ENCODE results near the gene TBCD. TPM values are rescaled to one million over a fixed set of nuclear protein-coding genes. Genes with fewer than 3 reads are reported as not detected.

TBCD gene
- total and polyA plus RNA-seq, 5 experiments from 2014 or later, result 41.2 to 170 (median 91.9) TPM

DNA sequence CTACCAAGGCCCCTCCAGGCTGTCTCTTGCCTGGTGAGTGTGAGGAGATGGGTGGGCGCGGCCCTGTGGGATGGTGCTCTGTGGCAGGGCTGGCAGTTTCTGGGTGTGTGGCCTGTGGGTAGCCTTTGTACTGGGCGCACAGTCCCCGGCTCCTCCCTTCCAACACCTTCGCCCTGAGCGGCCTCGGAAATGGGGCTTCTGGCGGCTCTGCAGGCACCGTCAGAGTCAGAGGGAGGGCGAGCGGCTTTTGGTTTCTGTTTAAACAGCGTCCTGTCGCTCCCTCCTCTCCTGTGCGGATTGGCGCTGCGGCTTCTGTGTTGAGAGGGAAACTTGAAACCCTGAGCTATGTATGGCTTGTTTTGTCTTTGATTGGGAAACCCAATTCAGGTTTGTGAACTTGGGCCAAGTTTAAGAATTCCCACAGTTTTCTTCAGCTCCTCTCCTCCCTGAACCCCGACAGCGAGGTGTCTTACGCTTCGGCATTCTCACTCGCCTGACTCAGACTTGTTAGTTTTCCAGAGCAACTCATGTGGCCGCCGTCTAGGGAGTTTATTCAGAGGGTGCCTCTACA lies 96.2 kb downstream of the TBCD start:
- H3K36me3 Mint-ChIP-seq, result peaks cover 0 to 8% (median 2%) of the 10 kb centered on the region in 3 donors
- peak in 4 of 10 donors; percentile 27 to 68 (median 33) for DNase-seq
- peaks cover 0 to 2% (median 0%) of the 10 kb centered on the region in 5 donors for H3K27me3 Mint-ChIP-seq
- H3K4me3 Mint-ChIP-seq, result peak overlapping the region; percentile 18 to 74 (median 50)
- peak; percentile 87 to 95 for ATAC-seq
- peak overlapping the region in 8 of 10 donors; percentile 39 to 80 (median 72) for H3K27ac Mint-ChIP-seq
- H3K9me3 Mint-ChIP-seq, result no peaks in the 10 kb centered on the region
- POLR2A ChIA-PET, result no interaction called here
- H3K4me1 Mint-ChIP-seq, result peaks cover 9 to 20% (median 12%) of the 10 kb centered on the region in 4 donors

DNA sequence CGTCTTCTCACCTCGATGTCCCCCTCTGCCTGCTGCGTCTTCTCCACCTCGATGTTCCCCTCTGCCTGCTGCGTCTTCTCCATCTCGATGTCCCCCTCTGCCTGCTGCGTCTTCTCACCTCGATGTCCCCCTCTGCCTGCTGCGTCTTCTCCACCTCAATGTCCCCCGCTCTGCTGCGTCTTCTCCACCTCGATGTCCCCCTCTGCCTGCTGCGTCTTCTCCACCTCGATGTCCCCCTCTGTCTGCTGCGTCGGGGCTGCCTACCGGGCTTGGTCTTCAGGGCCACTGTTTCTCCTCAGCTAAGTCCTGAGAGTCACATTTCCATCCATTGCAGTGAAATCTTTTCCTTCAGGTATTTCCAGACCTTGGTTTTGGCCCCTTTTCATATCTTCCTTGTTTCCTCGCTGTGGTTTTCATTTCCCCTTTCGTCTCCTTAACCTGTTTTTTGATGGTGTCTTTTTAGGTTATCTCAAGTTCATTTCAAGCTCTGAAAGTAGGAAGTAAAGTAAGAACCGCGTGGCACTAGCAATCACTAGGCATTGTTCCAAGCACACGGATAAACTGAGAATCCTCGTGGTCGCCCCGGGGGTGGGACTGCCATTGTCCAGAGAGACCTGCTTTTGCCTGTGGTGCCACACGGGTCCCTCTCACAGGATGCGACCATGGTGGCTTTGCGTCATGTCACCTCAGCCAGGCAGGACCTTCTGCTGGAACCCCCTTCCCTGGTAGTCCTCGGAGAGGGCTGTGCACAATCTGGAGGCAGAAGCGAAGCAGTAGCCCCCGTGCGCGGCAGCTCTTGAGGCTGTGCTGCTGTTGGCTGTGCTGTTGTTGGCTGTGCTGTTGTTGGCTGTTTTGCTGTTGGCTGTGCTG lies 97.4 kb downstream of the TBCD start:
- H3K36me3 Mint-ChIP-seq, result peaks cover 0 to 10% (median 6%) of the 10 kb centered on the region in 3 donors
- POLR2A ChIA-PET, result no interaction called here

DNA sequence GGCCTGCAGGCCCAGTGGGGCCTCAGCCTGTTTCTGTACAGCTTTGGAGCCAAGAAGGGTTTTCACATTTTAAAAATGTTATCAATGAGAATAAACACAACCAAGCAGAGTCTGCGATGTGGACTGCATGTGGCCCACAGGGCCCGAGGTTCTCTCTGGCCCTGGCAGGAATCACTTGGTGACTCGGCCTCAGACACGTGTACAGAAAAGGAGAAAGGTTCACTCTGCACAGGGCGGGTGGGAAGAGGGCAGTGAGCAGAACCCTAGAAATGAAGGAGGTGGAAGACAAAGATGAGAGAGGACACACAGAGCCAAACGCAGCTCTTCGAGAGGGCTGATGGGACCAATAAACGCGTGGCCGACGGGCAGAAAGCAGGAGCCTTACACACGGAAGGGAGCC lies 99.5 kb downstream of the TBCD start:
- peak overlapping the region in 1 of 10 donors; percentile 70 for H3K27ac Mint-ChIP-seq
- peaks cover 0 to 18% (median 6%) of the 10 kb centered on the region in 3 donors for H3K36me3 Mint-ChIP-seq
- no peak for DNase-seq
- H3K4me3 Mint-ChIP-seq, result no peak overlapping the region
- POLR2A ChIA-PET, result no interaction called here
- no peaks in the 10 kb centered on the region for H3K9me3 Mint-ChIP-seq
- peaks cover 6 to 18% (median 10%) of the 10 kb centered on the region in 4 donors for H3K4me1 Mint-ChIP-seq
- peaks cover 0 to 2% (median 0%) of the 10 kb centered on the region in 5 donors for H3K27me3 Mint-ChIP-seq
- no peak for ATAC-seq

More for the DNA sequence above, 97.4 kb downstream of the TBCD start:
- H3K27ac Mint-ChIP-seq, result peak overlapping the region in 4 of 10 donors; percentile 46 to 75 (median 58)
- H3K27me3 Mint-ChIP-seq, result peaks cover 0 to 2% (median 0%) of the 10 kb centered on the region in 5 donors
- peaks cover 6 to 20% (median 13%) of the 10 kb centered on the region in 4 donors for H3K4me1 Mint-ChIP-seq
- no peak for ATAC-seq
- no peaks in the 10 kb centered on the region for H3K9me3 Mint-ChIP-seq
- DNase-seq, result peak in 1 of 10 donors; percentile 54
- H3K4me3 Mint-ChIP-seq, result peak overlapping the region in 8 of 10 donors; percentile 7 to 43 (median 24)

DNA sequence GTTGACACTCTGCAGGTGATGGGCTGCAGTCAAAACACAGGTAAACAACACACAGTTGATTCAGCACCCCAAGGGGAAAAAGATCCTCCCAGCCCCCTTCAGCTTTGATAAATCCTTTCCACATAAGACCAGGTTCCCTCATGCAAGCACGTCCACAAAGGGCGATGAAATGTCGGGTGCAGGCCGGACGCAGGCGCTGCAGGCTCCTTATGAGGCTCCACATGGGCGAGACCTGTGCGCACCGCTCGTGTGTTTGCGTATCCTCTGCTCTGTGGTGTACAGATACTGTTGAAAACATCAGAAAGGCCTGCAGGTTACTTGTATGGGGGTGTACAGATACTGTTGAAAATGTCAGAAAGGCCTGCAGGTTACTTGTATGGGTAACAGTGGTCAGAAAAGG lies 102.4 kb downstream of the TBCD start:
- Mint-ChIP-seq H3K36me3 (peaks cover 0 to 22% (median 10%) of the 10 kb centered on the region in 3 donors), H3K4me1 (peaks cover 8 to 24% (median 19%) of the 10 kb centered on the region in 4 donors), H3K9me3 (no peaks in the 10 kb centered on the region), H3K27me3 (peaks cover 0 to 2% (median 0%) of the 10 kb centered on the region in 5 donors), H3K27ac (peak overlapping the region in 2 of 10 donors; percentile 36 to 43), H3K4me3 (no peak overlapping the region)
- POLR2A ChIA-PET, result interaction anchor here (4.7 kb wide), 1 partner anchor 9 kb away, joined by 14 read pairs; no protein-coding TSS in a partner anchor
- DNase-seq (peak in 1 of 10 donors; percentile 28), ATAC-seq (no peak)

DNA sequence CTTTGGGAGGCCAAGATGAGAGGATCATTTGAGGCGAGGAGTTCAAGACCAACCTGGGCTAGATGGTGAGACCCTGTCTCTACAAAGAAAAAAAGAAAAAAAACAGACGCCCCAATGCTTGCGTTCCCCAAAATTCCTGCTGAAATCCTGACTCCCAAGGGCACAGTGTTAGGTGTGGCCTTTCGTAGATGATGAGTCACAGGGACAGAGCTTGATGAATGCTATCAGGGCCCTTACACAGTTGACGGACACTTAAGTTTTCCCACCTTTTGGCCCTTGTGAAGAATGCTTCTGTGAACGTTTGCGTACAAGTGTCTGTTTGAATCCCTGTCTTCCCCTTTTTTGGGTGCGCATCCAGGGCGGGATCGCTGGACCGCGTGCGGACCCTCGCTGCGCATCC lies 104.5 kb downstream of the TBCD start:
- no peak overlapping the region for H3K4me3 Mint-ChIP-seq
- H3K27ac Mint-ChIP-seq, result peak overlapping the region in 1 of 10 donors; percentile 10
- ATAC-seq (no peak), DNase-seq (no peak)
- peaks cover 0 to 20% (median 8%) of the 10 kb centered on the region in 3 donors for H3K36me3 Mint-ChIP-seq
- peaks cover 16 to 38% (median 34%) of the 10 kb centered on the region in 4 donors for H3K4me1 Mint-ChIP-seq
- H3K9me3 Mint-ChIP-seq, result no peaks in the 10 kb centered on the region
- H3K27me3 Mint-ChIP-seq, result no peaks in the 10 kb centered on the region
- POLR2A ChIA-PET, result interaction anchor here (4.7 kb wide), 1 partner anchor 7 kb away, joined by 14 read pairs; no protein-coding TSS in a partner anchor

DNA sequence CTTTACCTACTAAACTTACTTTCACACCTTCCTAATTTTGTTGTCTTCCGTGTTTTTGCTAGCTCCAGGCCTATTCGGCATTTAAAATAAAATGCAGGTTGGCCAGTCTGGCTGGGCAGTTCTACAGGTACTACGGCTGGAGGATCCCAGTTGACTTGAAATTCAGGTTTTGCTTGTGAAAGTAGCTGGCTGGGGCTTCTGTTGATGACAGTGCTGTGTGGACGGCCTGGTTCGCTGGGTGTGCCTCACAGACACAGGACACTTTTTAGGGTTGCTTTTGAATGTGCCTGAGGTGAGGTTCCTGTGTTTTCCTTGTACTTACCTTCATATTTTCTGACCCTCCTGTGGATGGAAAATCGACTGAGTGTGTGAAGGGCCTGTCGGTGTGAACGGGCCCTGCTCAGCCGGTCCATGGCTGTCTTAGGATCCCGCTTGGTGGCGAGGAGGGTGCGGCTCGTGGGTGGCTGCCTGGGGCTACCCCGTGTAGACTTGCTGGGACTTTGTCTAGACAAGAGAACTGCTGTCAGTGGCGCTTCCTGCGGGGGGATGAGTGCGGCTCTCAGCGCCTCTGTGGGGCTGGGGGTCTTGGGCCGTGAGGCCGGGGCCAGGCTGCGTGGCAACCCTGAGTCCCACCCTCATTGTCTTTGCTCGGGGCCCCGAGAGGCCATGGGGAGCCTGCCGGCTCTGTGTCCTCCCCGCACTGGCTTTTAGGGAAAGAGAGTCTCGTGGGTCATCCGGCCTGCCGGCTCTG lies 106.7 kb downstream of the TBCD start:
- ATAC-seq (peak; percentile 56 to 62), DNase-seq (peak in 3 of 10 donors; percentile 21 to 59 (median 36))
- POLR2A ChIA-PET, result interaction anchor here (0.6 to 4.2 kb wide), 6 partner anchors 17 to 71 kb away, joined by 3 to 27 read pairs (median 4); no protein-coding TSS in a partner anchor
- Mint-ChIP-seq H3K36me3 (peaks cover 0 to 16% (median 8%) of the 10 kb centered on the region in 3 donors), H3K4me3 (peak overlapping the region; percentile 57 to 86 (median 76)), H3K4me1 (peaks cover 23 to 56% (median 51%) of the 10 kb centered on the region in 4 donors), H3K27me3 (no peaks in the 10 kb centered on the region), H3K27ac (peak overlapping the region; percentile 88 to 97 (median 94)), H3K9me3 (no peaks in the 10 kb centered on the region)

DNA sequence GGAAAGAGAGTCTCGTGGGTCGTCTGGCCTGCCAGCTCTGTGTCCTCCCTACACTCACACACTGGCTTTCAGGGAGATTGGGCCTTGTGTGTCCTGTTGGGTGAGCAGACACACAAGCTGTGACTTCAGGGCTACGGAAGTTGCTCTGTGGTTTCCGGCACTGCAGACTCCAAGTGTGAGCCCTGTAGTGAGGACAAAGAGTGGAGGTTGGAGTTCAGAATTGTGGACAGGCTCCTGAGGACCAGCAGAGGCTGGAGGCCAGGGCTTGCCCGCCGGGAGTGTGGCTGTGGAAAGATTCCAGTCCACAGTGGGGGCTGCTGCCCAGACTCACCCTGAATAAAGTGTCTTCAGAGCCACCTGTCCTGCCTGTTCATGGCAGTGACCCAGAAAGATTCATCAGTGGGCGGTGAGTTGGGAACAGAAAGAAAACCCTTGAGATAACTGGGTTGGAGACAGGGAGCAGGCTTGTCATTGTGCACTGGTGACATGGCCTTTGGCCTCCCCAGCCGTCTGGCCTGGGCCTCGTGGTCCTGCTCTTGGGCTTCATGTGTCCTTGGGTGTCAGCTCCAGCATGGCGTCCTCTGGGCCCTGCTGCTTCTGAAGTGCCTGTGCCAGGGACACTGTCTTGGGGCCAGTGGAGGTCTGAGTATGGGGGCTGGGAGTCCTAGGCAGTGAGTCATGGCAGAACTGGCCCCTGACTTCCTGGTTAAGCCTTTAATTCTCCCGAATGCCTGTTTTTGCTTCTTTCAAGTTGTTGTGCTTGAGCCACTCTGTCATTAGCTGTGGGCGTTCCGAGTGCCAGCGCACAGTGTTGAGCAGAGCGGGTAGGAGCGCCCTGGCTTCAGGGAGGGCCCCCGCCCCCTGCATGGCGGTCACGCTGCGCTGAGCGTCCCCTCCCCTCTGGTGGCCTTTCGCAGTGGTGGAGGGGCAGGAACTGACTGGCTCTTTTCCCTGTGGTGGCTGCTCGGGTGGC lies 107.9 kb downstream of the TBCD start:
- H3K9me3 Mint-ChIP-seq, result no peaks in the 10 kb centered on the region
- H3K27me3 Mint-ChIP-seq, result no peaks in the 10 kb centered on the region
- H3K4me3 Mint-ChIP-seq, result peak overlapping the region; percentile 72 to 89 (median 82)
- peak in 8 of 10 donors; percentile 19 to 60 (median 48) for DNase-seq
- POLR2A ChIA-PET, result interaction anchor here (0.6 to 4.2 kb wide), 7 partner anchors 19 to 106 kb away, joined by 3 to 27 read pairs (median 4); no protein-coding TSS in a partner anchor
- peak; percentile 15 to 25 for ATAC-seq
- peak overlapping the region; percentile 90 to 97 (median 94) for H3K27ac Mint-ChIP-seq
- H3K36me3 Mint-ChIP-seq, result peaks cover 0 to 11% (median 5%) of the 10 kb centered on the region in 3 donors
- peaks cover 30 to 66% (median 61%) of the 10 kb centered on the region in 4 donors for H3K4me1 Mint-ChIP-seq

DNA sequence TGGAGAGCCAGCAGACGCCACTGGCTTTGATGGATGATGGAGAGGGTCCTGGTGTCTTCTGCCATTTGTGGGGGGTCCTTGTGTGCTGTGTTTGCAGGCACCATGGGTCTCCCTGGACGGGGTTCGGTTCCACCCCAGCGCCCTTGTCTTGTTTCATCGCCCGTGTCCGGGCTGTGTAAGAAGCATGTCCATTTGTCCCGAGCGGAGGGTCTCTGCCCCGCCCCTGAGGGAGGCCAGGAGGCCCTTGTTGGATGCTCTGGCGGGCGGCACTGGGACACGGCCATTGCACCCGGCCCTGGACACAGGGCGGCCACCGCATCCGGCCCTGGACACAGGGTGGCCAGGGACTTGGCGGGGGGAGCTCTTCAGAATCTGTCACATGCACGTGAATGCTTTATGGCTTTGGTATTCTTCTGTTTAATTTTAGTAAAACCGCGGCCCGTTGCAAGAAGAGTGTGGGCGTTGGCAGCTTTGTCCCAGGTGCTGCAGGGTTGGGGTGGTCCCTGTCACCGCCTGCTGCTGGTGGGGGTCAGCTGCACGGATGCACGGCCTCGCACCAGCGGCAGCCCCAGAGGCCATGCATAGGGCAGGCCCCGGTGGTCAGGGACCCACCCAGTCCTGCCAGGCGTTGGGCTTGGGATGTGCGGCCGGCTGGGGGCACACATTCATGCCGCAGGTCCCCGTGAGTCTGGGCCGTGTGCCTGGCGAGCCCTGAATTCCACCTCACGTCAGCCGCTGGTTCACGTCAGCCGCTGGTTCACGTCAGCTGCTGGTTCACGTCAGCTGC lies 108.9 kb downstream of the TBCD start:
- Mint-ChIP-seq H3K27me3 (no peaks in the 10 kb centered on the region), H3K27ac (peak overlapping the region in 8 of 10 donors; percentile 57 to 97 (median 94)), H3K4me1 (peaks cover 32 to 76% (median 71%) of the 10 kb centered on the region in 4 donors), H3K4me3 (peak overlapping the region in 9 of 10 donors; percentile 22 to 89 (median 81)), H3K36me3 (peaks cover 0 to 6% (median 5%) of the 10 kb centered on the region in 3 donors), H3K9me3 (no peaks in the 10 kb centered on the region)
- DNase-seq (peak in 1 of 10 donors; percentile 61), ATAC-seq (no peak)
- POLR2A ChIA-PET, result interaction anchor here (0.6 to 4.2 kb wide), 6 partner anchors 20 to 107 kb away, joined by 3 to 27 read pairs (median 4); no protein-coding TSS in a partner anchor

DNA sequence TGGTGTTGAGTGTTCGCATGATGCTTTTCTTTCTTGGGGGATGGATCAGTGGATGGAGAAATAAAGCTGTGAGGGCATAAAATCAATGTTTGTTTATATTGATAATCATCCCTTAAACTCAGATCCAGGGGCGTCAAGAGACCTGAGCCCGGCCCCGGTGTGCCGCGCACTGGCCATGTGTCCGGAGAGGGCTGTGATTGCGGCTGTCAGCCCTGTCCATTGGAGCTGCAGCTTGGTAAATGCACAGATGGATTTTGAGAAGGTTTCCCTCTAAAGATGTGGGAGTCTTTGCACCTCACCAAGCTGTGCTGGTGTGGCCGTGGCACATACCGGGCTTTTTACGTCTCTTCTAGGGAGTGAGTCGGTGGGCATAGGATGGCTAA lies 109.5 kb downstream of the TBCD start:
- no peak for DNase-seq
- Mint-ChIP-seq H3K4me3 (peak overlapping the region in 7 of 10 donors; percentile 9 to 81 (median 30)), H3K27me3 (no peaks in the 10 kb centered on the region), H3K27ac (peak overlapping the region in 8 of 10 donors; percentile 15 to 60 (median 44)), H3K4me1 (peaks cover 32 to 79% (median 74%) of the 10 kb centered on the region in 4 donors), H3K36me3 (peaks cover 0 to 5% (median 4%) of the 10 kb centered on the region in 3 donors), H3K9me3 (no peaks in the 10 kb centered on the region)
- ATAC-seq, result no peak
- POLR2A ChIA-PET, result interaction anchor here (0.7 to 4.2 kb wide), 3 partner anchors 22 to 98 kb away, joined by 3 to 27 read pairs (median 3); no protein-coding TSS in a partner anchor

DNA sequence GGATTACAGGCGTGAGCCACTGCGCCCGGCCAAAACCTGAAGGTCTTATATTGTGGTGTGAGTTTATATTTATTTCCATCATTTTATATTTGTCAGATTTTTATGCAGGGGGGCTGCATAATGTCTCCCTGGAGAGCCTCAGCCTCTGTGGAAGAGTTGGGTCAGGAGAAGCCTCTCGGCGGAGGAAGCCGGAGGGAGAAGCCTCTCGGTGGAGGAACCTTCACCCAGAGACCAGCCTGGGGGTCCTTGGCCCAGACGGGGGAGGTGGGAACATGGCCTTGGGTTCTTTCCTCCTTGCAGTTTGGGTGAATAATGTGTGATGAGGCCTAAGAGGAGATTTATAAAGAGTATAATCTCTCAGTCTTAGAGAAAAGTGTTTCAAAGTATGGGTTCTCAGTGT lies 110.3 kb downstream of the TBCD start:
- Mint-ChIP-seq H3K27ac (peak overlapping the region in 8 of 10 donors; percentile 47 to 97 (median 90)), H3K27me3 (no peaks in the 10 kb centered on the region), H3K4me3 (peak overlapping the region in 7 of 10 donors; percentile 10 to 86 (median 50)), H3K9me3 (no peaks in the 10 kb centered on the region), H3K4me1 (peaks cover 32 to 81% (median 74%) of the 10 kb centered on the region in 4 donors), H3K36me3 (peaks cover 0 to 2% (median 2%) of the 10 kb centered on the region in 3 donors)
- POLR2A ChIA-PET, result interaction anchor here (1.3 to 4.8 kb wide), 4 partner anchors 21 to 189 kb away, joined by 3 to 84 read pairs (median 18); no protein-coding TSS in a partner anchor
- ATAC-seq, result no peak
- DNase-seq, result no peak
